Coronary artery (tissue), 2 donors: ENCODE data around the gene LAMB4.

Experiments used
- DNase-seq: peaks from one replicate; pipeline ENCODE4 v3.0.0-alpha.2; 2017; ENCODE audit warnings: low spot score
- H3K27ac ChIP-seq, 2 donors: fragments of 200-600 bp; sonication (generic); one replicate each; pipeline ENCODE4 v1.5.1; 2016 to 2019
- H3K4me3 ChIP-seq: fragments of 200-600 bp; sonication (generic); 2 replicates; pipeline ENCODE4 v1.5.1; 2016; ENCODE audit warnings: mild to moderate bottlenecking, moderate library complexity
- TF ChIP-seq, protein P1 (sequence below): fragments of 200-600 bp; sonication (generic); IDR thresholded peaks from one replicate; pipeline ENCODE4 v1.5.1; 2019; ENCODE audit warnings: antibody characterized with exemption

Gene LAMB4

DNA sequence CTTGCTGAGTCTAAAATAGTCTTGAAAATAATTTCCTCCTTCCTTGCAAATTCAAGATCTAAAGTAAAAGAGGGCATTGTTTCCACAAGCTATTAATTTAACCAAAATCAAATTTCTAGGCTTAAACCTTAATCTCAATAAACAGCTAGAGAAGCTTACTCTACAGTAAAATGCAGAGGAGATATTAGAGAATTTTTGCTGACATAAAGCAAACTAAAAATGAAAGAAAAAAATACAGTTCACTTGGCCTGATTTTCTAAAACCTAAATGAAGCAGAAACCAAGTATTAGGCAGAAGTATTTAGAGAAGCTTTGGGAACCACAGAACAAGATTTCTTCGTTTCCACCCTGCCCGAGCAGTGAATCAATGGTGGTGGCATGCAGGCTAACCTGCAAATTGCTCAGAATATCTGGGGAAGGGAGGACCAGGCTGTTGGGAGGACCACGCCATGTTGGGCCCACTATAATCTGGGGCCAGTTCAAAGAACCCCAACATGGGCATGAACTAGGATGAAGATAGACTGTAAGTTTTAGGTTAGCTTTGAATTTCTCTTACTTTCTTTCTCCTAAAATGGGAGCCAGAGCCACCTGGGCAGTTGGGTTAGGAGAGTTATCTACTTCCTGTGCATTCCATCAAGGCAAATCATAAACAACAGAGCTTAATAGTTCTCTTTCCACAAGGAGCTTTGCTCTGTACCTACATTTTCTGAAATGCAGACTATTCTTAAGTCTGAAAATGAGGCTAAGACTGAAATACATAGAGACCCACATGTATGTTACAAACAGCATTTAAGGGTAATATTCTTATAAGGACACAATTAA is 131.3 kb downstream of the LAMB4 start:
- TF ChIP-seq, protein P1, sequence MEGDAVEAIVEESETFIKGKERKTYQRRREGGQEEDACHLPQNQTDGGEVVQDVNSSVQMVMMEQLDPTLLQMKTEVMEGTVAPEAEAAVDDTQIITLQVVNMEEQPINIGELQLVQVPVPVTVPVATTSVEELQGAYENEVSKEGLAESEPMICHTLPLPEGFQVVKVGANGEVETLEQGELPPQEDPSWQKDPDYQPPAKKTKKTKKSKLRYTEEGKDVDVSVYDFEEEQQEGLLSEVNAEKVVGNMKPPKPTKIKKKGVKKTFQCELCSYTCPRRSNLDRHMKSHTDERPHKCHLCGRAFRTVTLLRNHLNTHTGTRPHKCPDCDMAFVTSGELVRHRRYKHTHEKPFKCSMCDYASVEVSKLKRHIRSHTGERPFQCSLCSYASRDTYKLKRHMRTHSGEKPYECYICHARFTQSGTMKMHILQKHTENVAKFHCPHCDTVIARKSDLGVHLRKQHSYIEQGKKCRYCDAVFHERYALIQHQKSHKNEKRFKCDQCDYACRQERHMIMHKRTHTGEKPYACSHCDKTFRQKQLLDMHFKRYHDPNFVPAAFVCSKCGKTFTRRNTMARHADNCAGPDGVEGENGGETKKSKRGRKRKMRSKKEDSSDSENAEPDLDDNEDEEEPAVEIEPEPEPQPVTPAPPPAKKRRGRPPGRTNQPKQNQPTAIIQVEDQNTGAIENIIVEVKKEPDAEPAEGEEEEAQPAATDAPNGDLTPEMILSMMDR = no peak
- DNase-seq = no peak
- H3K4me3 ChIP-seq = peak overlapping the region; percentile 5
- H3K27ac ChIP-seq = peak overlapping the region in 1 of 2 donors; percentile 55

DNA sequence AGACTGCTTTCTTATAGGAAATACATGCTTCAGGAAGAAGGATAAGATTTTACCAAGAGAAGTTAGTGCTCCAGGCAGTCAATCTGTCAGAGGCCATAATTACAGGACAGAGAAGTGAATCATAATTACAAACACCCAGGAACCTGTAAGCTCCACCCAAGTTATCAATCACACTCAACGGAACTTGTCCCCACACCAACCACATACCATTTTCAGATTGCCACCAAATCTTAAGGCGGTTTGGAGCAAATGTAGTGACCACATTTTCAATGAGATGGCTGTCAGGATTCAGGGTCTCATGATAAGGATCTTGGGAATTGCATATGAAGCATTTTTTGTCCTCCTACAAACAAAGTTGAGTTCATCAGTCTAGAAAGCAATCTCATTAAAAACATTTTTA is 132.0 kb downstream of the LAMB4 start:
- no peak for DNase-seq
- Histone ChIP-seq H3K27ac (peak overlapping the region in 1 of 2 donors; percentile 43), H3K4me3 (peak overlapping the region; percentile 6)
- TF ChIP-seq, protein P1 = no peak

DNA sequence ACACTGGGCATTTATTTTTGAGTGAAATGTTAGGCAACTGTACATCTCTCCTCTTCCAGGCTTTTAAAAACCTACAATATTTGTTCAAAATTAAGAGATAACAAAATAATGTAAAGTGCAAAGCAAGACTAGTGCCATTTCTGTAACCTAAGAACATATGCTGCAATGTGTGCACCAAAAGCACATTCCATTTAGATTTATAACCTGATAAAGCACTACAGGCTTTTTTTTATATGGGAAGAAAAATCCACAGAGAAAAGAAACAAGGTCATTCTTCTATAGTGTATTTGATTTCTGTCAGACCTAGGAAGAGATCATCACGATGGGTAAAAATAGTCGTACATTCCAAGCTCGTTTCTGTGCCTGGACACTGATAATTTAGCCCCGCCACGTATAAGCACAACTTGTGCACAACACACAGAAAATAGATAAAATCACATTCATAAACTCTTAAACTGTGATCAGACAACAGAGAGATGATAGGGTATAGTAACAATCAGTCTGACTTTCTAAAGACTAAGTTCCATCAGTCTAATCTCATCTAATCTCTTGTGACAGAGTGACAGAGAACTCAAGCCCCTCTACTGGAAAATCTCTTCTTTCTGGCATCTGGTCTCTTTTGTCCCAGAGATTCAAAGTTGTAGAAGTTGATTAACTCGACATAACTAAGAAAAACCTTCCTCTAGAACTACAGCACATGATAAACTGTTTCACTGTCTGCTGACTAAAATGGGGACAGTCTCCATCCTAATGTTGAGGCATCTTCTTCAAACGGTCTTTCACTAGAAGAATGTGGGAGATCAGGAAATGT is 133.9 kb downstream of the LAMB4 start:
- no peak for DNase-seq
- Histone ChIP-seq H3K4me3 (no peak overlapping the region), H3K27ac (peak overlapping the region in 1 of 2 donors; percentile 33)
- TF ChIP-seq, protein P1 = no peak

DNA sequence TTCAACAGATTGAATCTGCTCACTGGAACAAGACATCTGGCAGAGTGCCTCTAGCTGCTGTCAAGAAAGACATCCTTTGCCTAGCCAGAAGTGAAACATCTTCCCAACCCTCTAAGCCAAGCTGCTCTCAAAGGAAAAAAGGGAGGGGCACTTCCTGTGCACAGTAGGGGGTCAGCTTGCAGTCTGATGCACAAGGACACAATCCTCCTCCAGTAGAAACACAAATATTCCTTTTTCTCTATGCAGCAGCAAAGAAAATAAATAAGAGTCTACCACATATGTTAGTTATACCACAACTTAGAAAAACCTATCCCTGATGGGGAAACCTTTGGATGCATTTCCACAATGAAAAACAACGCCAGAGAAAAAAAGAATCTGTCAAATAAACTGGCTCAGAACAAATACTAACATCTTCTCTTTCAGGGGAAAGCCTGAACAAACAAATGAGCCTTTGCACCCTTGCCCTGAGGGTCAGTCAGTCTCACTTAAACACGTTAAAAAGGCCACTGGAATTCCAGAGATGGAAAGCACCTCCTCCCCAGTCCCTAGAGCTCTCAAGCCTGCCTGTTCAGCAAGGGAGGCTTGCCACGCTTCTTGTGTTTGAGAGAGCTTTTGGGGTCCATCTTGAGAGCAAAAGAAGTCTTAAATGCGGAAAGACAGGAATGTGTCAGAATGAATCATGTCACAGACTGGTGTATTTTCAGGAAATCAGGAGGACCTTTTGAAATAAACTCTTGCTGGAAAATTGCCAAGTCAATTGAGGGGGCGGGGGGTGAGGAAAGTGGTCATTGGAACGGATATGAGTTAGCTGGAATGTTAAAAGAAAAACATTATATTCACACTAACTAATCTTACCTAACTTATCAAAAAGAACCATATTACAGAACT is 134.7 kb downstream of the LAMB4 start:
- peak overlapping the region in 1 of 2 donors; percentile 36 for H3K27ac ChIP-seq
- no peak overlapping the region for H3K4me3 ChIP-seq
- DNase-seq = no peak
- TF ChIP-seq, protein P1 = no peak

DNA sequence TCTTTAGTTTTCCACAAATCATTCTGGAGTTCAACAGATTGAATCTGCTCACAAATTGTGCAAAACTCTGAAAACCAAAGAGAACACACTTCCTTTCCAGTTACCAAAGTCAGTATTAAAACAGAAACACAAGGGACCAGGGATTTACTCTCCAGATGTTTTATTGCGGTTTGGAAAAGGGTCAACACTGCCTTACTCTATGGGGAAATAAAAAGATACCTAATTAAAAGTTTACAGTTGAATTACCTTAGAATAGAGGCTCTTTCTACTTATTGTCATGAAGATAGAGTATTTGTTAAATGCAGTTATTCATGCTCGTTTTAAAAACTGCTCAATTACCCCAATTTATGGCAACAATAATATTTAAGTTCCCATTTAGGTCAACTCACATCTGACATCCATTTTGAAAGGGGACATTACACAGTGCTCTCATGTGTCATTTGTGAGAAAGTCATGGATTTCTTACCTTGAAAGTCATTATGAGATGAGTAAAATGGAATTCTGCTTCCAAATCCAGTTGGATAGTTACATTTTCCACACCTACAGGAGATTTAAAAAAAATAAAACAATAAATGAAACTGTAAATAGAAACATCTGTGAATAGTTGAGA is 135.6 kb downstream of the LAMB4 start:
- no peak for DNase-seq

DNA sequence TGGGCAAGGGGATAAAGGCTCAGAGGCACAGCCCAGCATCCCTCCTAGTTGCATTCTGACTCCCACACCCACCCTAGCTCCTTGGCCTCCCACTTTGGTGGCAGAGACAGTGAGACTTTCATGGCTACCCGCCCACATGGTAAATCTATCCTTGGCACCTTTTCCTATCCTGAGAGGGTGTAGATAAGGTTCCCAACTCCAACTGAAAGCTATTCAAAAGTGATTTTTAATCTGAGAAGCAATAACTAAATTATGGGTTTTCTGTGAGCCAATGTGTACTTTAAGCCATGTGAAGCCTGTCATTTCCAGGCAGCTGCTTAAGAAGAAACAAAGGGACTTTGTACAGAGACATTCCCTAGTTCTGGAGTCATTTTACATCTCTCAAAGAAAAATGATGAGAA is 136.3 kb downstream of the LAMB4 start:
- TF ChIP-seq, protein P1 = no peak
- no peak for DNase-seq

More for the DNA sequence above, 135.6 kb downstream of the LAMB4 start:
- peak overlapping the region in 1 of 2 donors; percentile 69 for H3K27ac ChIP-seq
- TF ChIP-seq, protein P1 = no peak
- no peak overlapping the region for H3K4me3 ChIP-seq

More for the DNA sequence above, 136.3 kb downstream of the LAMB4 start:
- peak overlapping the region in 1 of 2 donors; percentile 69 for H3K27ac ChIP-seq
- H3K4me3 ChIP-seq = no peak overlapping the region
